RWPE1 (cell line): Measurements from ENCODE around the gene COX19.
A peak's percentile ranks its signal among the peaks of the same experiment; 100 is the strongest.
"Not testable (repeated sequence)": the region's sequence is repeated elsewhere in the genome, so short reads cannot be mapped to it uniquely, and the experiment has no call there.

ENCODE experiments used
- CTCF ChIA-PET: fragments of 350-600 bp; sonication (Branson Sonifier 250); formaldehyde crosslinking; extraction: SDS; loops from one replicate; lab custom pipeline; 2021; lab: Yijun Ruan, JAX
- POLR2A ChIA-PET: fragments of 400-600 bp; formaldehyde crosslinking; extraction: SDS; loops from one replicate; lab custom pipeline; 2020; ENCODE audit warnings: antibody characterized with exemption; ENCODE audit not compliant: low non-redundant PET; lab: Yijun Ruan, JAX
- DNase-seq: peaks from one replicate; pipeline ENCODE4 v3.0.0; 2012; ENCODE audit warnings: low spot score
- H3K27ac ChIP-seq: fragments of 450-650 bp; 2 replicates; pipeline ENCODE4 v1.5.1; 2017
- TF ChIP-seq, protein P1 (sequence below): fragments of 450-650 bp; conservative IDR thresholded peaks from 2 replicates; pipeline ENCODE4 v1.5.1; 2017; ENCODE audit warnings: low read depth, mild to moderate bottlenecking

The COX19 gene

DNA sequence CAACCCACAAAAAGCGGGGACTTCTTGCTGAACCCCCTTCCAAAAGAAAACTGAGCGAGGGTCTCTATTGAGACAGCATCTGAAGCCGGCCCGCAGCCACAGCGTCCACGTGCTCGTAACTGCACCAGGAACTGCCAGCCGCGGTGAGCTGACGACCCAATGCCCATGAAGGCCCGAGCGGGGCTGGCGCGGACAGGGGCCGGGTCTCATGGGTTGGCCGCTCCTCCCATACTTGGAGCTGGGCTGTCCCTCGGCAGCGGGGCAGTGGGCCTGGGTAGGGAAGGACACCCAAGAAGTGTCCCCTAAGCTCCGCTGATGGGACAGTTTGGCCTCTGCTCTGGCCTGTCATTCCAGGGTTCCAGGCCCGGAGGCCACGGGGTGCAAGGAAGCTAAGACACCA is 30.0 kb upstream of the COX19 start:
- ChIA-PET POLR2A (no interaction called here), CTCF (interaction anchor here (1.2 to 2.1 kb wide), 2 partner anchors 10 to 12 kb away, joined by 3 to 8 read pairs; no protein-coding TSS in a partner anchor)
- TF ChIP-seq, protein P1, sequence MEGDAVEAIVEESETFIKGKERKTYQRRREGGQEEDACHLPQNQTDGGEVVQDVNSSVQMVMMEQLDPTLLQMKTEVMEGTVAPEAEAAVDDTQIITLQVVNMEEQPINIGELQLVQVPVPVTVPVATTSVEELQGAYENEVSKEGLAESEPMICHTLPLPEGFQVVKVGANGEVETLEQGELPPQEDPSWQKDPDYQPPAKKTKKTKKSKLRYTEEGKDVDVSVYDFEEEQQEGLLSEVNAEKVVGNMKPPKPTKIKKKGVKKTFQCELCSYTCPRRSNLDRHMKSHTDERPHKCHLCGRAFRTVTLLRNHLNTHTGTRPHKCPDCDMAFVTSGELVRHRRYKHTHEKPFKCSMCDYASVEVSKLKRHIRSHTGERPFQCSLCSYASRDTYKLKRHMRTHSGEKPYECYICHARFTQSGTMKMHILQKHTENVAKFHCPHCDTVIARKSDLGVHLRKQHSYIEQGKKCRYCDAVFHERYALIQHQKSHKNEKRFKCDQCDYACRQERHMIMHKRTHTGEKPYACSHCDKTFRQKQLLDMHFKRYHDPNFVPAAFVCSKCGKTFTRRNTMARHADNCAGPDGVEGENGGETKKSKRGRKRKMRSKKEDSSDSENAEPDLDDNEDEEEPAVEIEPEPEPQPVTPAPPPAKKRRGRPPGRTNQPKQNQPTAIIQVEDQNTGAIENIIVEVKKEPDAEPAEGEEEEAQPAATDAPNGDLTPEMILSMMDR: no peak
- peak overlapping the region; percentile 22 for H3K27ac ChIP-seq
- no peak for DNase-seq

DNA sequence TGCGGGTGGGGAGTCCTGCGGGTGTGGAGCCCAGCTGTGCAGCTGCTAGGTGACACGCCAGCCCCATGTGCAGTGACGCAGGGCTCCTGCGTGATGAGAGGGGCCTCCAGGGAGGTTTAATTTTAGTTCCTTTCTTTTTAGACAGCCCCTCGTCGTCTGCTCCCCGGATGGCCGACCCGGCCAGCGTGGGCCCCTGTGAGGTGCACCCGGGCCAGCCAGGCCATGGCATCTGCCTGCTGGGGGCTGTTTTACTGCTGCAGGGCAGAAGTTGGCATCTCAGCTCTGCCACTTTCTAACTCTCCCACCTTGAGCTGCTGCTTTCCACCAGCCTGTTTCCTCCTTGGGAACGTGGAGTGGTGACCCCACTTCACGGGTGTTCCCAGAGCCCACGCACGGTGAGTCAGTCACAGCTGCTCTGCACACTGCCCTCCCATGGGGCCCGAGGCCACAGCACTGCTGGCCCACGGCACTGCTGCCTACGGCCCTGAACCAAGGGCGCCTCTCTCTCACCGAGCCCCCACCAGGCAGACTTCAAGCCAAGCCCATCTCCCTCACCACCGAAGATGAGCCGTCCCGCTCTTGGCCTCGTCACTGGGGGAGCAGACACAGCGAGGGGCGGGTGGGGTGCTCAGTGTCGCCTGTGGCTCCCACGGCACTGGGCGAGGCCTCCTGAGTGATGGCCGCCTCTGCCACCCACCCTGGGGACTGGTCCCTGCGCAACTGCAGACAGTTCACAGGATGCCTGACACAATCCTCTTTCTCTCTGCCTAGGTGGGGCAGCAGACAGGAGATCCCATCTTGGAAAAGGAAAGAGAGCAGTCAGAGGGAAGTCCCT is 28.9 kb upstream of the COX19 start:
- POLR2A ChIA-PET: no interaction called here
- TF ChIP-seq, protein P1: no peak
- no peak for DNase-seq
- CTCF ChIA-PET: interaction anchor here (0.5 to 2.1 kb wide), 3 partner anchors 9 to 671 kb away, joined by 3 to 8 read pairs (median 5); no protein-coding TSS in a partner anchor
- peak overlapping the region; percentile 22 for H3K27ac ChIP-seq

DNA sequence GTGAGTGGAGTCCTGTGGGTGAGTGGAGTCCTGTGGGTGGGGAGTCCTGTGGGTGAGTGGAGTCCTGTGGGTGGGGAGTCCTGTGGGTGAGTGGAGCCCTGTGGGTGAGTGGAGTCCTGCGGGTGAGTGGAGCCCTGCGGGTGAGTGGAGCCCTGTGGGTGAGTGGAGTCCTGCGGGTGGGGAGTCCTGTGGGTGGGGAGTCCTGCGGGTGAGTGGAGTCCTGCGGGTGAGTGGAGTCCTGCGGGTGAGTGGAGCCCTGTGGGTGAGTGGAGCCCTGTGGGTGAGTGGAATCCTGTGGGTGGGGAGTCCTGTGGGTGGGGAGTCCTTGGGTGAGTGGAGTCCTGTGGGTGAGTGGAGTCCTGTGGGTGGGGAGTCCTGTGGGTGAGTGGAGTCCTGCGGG is 27.1 kb upstream of the COX19 start:
- H3K27ac ChIP-seq, CTCF ChIA-PET, POLR2A ChIA-PET, DNase-seq: not testable (repeated sequence)

DNA sequence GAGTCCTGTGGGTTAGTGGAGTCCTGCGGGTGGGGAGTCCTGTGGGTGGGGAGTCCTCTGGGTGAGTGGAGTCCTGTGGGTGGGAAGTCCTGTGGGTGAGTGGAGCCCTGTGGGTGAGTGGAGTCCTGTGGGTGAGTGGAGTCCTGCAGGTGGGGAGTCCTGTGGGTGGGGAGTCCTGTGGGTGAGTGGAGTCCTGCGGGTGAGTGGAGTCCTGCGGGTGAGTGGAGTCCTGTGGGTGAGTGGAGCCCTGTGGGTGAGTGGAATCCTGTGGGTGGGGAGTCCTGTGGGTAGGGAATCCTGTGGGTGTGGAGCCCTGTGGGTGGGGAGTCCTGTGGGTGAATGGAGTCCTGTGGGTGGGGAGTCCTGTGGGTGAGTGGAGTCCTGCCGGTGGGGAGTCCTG is 26.7 kb upstream of the COX19 start:
- DNase-seq, CTCF ChIA-PET, H3K27ac ChIP-seq, POLR2A ChIA-PET: not testable (repeated sequence)

DNA sequence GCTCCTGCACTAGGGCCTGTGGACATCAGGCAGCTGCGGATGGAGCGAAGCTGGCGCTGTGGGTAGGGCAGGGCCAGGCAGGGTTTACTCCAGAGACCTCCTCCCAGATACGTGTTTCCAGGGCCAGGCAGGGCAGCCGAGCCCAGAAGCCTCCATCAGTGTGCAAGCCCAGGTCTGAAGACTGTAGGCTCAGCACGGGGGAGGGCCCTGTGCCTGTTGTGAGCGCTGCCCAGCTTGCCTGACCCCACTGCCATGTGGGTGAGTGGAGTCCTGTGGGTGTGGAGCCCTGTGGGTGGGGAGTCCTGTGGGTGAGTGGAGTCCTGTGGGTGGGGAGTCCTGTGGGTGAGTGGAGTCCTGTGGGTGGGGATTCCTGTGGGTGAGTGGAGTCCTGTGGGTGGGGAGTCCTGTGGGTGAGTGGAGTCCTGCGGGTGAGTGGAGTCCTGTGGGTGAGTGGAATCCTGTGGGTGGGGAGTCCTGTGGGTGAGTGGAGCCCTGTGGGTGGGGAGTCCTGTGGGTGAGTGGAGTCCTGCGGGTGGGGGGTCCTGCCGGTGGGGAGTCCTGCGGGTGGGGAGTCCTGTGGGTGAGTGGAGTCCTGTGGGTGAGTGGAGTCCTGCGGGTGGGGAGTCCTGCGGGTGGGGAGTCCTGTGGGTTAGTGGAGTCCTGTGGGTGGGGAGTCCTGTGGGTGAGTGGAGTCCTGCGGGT is 25.9 kb upstream of the COX19 start:
- POLR2A ChIA-PET, CTCF ChIA-PET, DNase-seq: not testable (repeated sequence)
- peak overlapping the region; percentile 30 for H3K27ac ChIP-seq

DNA sequence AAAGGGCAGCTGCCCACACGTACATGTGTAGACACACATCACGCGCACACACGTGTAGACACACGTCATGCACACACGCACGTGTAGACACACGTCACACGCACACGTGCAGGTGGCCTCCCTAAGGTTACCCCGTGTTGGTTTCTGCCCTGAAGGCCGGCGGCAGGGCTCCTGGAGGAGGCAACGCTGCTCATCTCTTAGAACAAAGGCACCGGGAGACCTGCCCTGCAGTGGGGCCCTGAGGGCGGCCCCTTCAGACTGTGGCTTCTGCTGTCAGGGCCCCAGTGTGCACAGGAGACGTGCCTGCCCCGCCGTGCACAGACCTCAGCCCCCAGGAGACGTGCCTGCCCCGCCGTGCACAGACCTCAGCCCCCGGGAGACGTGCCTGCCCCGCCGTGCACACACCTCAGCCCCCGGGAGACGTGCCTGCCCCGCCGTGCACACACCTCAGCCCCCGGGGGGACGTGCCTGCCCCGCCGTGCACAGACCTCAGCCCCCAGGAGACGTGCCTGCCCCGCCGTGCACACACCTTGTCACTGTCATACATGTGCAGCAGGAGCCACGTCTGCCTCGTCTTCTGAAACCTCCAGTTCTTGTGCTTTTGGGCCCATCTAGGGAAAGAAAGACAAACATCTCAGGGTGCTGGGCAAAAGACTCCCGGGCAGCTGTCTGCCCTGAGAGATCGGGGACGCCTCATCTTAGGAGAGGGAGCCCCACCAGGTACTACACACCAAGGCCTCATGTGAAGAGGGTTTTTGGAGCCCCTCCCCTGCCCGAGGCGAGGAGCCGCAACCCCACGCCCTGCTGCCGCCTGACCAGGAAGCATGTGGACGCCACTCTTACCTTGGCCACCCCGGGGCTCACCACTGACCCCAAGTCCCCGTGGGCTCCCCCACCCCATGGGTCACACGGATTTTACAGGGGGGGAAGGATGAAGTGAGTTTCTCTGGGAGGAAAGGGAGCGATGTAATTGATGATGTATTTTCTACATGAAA is 24.9 kb upstream of the COX19 start:
- ChIA-PET CTCF (no interaction called here), POLR2A (no interaction called here)
- no peak for DNase-seq
- TF ChIP-seq, protein P1: no peak
- H3K27ac ChIP-seq: peak overlapping the region; percentile 48

DNA sequence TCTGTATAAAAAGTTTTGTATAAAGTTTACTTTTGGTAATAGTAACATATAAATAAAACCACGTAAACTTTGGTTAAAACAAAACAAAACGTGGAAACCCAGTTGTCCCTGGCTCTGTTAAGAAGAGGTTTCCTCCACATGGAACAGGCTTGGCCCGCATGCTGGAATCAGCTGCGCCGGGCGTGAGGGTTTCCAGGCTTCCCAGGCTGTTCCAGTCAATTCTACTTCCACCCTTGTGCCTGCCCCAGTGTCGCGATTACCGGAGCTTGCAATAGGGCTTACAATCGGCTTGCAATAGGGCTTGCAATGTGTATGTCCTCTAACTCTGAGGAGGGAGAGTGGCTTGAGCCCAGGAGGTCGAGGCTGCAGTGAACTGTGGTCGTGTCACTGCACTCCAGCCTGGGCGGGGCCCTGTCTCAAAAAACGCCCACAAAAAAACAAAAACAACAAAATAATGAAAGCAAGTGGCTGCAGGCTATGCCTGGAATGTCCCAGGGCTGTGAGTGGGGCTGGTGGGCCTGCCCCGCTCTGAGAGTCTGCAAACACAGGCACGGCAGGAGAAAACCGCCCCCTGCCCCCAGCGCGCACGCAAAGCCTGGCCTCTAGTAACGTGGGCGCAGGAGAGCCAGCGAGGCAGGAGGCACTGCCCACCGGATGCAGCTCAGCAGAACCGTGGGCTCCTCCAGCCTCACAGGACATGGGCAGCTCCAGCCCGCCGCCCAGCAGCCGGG is 24.0 kb upstream of the COX19 start:
- DNase-seq: no peak
- ChIA-PET POLR2A (no interaction called here), CTCF (interaction anchor here (0.6 to 1.8 kb wide), 2 partner anchors 66 to 324 kb away, joined by 3 to 8 read pairs; no protein-coding TSS in a partner anchor)
- TF ChIP-seq, protein P1: no peak
- H3K27ac ChIP-seq: peak overlapping the region; percentile 48
